Osteoblast (primary cell): ENCODE data around the gene CARD8. TPM values are rescaled to one million over a fixed set of nuclear protein-coding genes. Genes with fewer than 3 reads are reported as not detected.
A peak's percentile ranks its signal among the peaks of the same experiment; 100 is the strongest.

Source experiments
- DNase-seq: peaks from one replicate; pipeline ENCODE4 v3.0.0; 2011; ENCODE audit warnings: low spot score, mixed read lengths; ENCODE audit not compliant: insufficient read length; ENCODE audit errors: missing footprints
- H2AFZ ChIP-seq: 2 replicates; pipeline ENCODE4 v1.6.0; 2011; ENCODE audit warnings: mild to moderate bottlenecking, low read length
- H3K27ac ChIP-seq: 2 replicates; pipeline ENCODE4 v1.5.1; 2011; ENCODE audit warnings: mild to moderate bottlenecking, low read depth, low read length, moderate library complexity
- H3K27me3 ChIP-seq: 2 replicates; pipeline ENCODE4 v1.6.0; 2012; ENCODE audit warnings: mild to moderate bottlenecking, control low read depth, inconsistent platforms, low read length, moderate library complexity; ENCODE audit not compliant: insufficient read depth
- H3K36me3 ChIP-seq: 2 replicates; pipeline ENCODE4 v1.5.1; 2011; ENCODE audit warnings: mild to moderate bottlenecking, low read length, control low read depth, moderate library complexity; ENCODE audit not compliant: insufficient read depth
- H3K4me1 ChIP-seq: 2 replicates; pipeline ENCODE4 v1.5.1; 2011; ENCODE audit warnings: mild to moderate bottlenecking, low read length, control low read depth, moderate library complexity; ENCODE audit not compliant: insufficient read depth
- H3K4me2 ChIP-seq: 2 replicates; pipeline ENCODE4 v1.6.0; 2011; ENCODE audit warnings: mild to moderate bottlenecking, low read length; ENCODE audit not compliant: insufficient read depth
- H3K4me3 ChIP-seq: fragments of 200-600 bp; sonication (generic); 3 replicates; pipeline ENCODE4 v1.5.1; 2012; ENCODE audit warnings: mild to moderate bottlenecking, low read length, inconsistent platforms; ENCODE audit not compliant: insufficient read depth
- H3K79me2 ChIP-seq: 2 replicates; pipeline ENCODE4 v1.6.0; 2012; ENCODE audit warnings: mild to moderate bottlenecking, low read length, control low read depth, inconsistent platforms; ENCODE audit not compliant: insufficient read depth
- H3K9me3 ChIP-seq: 2 replicates; pipeline ENCODE4 v1.5.1; 2011; ENCODE audit warnings: low read depth, low read length, control low read depth
- H4K20me1 ChIP-seq: 2 replicates; pipeline ENCODE4 v1.6.0; 2012; ENCODE audit warnings: mild to moderate bottlenecking, low read length, control low read depth; ENCODE audit not compliant: insufficient read depth
- total RNA-seq: library from RNA; depleted of rRNA; stranded (reverse); fragments of >200 nt; gene quantifications from 2 replicates; pipeline ENCODE4 v1.2.3, GENCODE V29; 2012
- TF ChIP-seq, protein P1 (sequence below): IDR thresholded peaks from 2 replicates; pipeline ENCODE4 v1.5.1; 2011; ENCODE audit warnings: mild to moderate bottlenecking, low read depth, low read length, moderate library complexity; ENCODE audit errors: extremely low read depth

CARD8 gene
- total RNA-seq, 1 donor, result 17.4 TPM

GRCh38 chr19:48302600-48302959 lies 46.9 kb upstream of the CARD8 start:
- Histone ChIP-seq H3K27ac (no peak overlapping the region), H3K4me3 (no peak overlapping the region), H3K4me2 (no peak overlapping the region), H4K20me1 (no peaks in the 10 kb centered on the region), H3K36me3 (no peaks in the 10 kb centered on the region), H3K79me2 (no peaks in the 10 kb centered on the region), H2AFZ (no peak overlapping the region), H3K27me3 (no peaks in the 10 kb centered on the region), H3K9me3 (no peaks in the 10 kb centered on the region), H3K4me1 (no peaks in the 10 kb centered on the region)
- peak; percentile 74 for DNase-seq
- TF ChIP-seq, protein P1, sequence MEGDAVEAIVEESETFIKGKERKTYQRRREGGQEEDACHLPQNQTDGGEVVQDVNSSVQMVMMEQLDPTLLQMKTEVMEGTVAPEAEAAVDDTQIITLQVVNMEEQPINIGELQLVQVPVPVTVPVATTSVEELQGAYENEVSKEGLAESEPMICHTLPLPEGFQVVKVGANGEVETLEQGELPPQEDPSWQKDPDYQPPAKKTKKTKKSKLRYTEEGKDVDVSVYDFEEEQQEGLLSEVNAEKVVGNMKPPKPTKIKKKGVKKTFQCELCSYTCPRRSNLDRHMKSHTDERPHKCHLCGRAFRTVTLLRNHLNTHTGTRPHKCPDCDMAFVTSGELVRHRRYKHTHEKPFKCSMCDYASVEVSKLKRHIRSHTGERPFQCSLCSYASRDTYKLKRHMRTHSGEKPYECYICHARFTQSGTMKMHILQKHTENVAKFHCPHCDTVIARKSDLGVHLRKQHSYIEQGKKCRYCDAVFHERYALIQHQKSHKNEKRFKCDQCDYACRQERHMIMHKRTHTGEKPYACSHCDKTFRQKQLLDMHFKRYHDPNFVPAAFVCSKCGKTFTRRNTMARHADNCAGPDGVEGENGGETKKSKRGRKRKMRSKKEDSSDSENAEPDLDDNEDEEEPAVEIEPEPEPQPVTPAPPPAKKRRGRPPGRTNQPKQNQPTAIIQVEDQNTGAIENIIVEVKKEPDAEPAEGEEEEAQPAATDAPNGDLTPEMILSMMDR, result no peak

DNA sequence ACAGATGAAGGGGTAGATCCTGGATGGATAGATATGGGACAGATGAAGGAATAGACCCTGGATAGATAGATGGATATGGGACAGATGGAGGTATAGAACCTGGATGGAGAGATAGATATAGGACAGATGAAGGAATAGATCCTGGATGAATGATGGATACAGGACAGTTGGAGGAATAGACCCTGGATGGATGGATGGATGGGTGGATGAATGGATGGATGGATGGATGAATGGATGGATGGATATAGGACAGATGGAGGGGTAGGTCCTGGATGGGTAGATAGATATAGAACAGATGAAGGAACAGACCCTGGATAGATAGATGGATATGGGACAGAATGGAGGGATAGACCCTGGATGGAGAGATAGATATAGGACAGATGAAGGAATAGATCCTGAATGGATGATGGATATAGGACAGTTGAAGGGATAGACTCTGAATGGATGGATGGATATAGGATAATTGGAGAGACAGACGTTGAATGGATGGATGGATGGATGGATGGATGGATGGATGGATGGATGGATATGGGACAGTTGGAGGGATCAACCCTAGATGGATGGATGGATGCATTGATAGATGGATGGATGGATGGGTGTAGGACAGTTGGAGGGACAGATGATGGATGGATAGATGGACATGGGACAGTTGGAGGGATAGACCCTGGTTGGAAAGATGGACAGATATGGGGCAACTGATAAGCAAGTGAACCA lies 46.3 kb upstream of the CARD8 start:
- TF ChIP-seq, protein P1, result no peak
- H3K4me2 ChIP-seq, result no peak overlapping the region
- H3K27me3 ChIP-seq, result no peaks in the 10 kb centered on the region
- H3K36me3 ChIP-seq, result no peaks in the 10 kb centered on the region
- H3K27ac ChIP-seq, result no peak overlapping the region
- no peaks in the 10 kb centered on the region for H4K20me1 ChIP-seq
- no peak overlapping the region for H2AFZ ChIP-seq
- H3K4me3 ChIP-seq, result no peak overlapping the region
- no peaks in the 10 kb centered on the region for H3K79me2 ChIP-seq
- H3K4me1 ChIP-seq, result no peaks in the 10 kb centered on the region
- no peak for DNase-seq
- H3K9me3 ChIP-seq, result no peaks in the 10 kb centered on the region

- Histone ChIP-seq H3K27ac (no peak overlapping the region), H4K20me1 (no peaks in the 10 kb centered on the region), H3K79me2 (no peaks in the 10 kb centered on the region), H2AFZ (no peak overlapping the region), H3K4me1 (peaks cover under 1% of the 10 kb centered on the region), H3K27me3 (no peaks in the 10 kb centered on the region), H3K9me3 (no peaks in the 10 kb centered on the region), H3K4me2 (no peak overlapping the region), H3K4me3 (no peak overlapping the region), H3K36me3 (no peaks in the 10 kb centered on the region)
- TF ChIP-seq, protein P1, result no peak
- no peak for DNase-seq
Observed at GRCh38 chr19:48297975-48298374, 42.3 kb upstream of the CARD8 start.

DNA sequence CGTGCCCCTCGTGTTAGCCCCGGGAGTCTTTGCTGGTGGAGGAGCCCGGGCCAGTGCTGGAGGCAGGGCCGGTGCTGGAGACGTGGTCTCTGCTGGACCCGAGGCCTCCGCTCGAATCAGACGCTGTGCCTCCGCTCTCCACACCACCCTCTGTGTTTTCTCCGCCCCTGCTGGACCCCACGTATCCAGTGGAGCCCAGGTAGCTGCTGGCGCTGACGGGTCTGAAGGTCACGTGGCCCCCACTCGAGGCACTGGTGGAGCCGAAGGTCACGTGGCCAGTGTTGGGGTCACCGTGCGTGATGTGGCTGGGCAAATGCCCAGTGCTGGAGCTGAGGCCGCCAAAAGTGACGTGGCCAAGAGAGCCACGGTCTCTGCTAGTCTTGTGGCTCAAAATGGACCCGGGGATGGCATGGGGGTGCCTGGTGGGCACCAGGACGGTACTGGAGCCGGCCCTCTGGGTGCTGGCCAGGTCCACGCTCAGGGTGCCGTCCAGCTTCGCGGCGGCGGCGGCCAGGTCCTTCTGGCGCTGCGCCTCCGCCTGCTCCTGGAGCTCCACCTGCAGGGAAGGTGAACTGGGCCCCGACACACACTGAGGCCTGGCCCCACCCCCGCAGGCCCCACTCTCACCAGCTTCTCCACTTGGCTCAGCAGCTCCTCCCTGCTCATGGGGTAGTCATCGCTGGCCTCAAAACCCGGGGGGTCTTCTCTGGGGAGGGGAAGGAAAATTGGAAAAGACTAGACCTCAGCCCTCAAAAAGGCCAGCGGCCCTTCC lies 41.4 kb upstream of the CARD8 start:
- H3K4me1 ChIP-seq, result peaks cover 6% of the 10 kb centered on the region
- H3K27ac ChIP-seq, result no peak overlapping the region
- H3K27me3 ChIP-seq, result no peaks in the 10 kb centered on the region
- TF ChIP-seq, protein P1, result no peak
- no peaks in the 10 kb centered on the region for H3K79me2 ChIP-seq
- H2AFZ ChIP-seq, result no peak overlapping the region
- no peak overlapping the region for H3K4me3 ChIP-seq
- no peak overlapping the region for H3K4me2 ChIP-seq
- H3K36me3 ChIP-seq, result no peaks in the 10 kb centered on the region
- DNase-seq, result no peak
- H3K9me3 ChIP-seq, result no peaks in the 10 kb centered on the region
- H4K20me1 ChIP-seq, result no peaks in the 10 kb centered on the region
